A204.1 (cell line): ENCODE measurements around the gene TOP3A.
"Not testable (repeated sequence)": the region's sequence is repeated elsewhere in the genome, so short reads cannot be mapped to it uniquely, and the experiment has no call there.

Experiments used
- FAIRE-seq: peaks from 2 replicates; lab custom pipeline; 2012; peaks lifted over from hg19 to GRCh38; lab: Jason Lieb, UNC

Gene TOP3A

GRCh38 chr17:18324140-18325050, 9.6 kb upstream of the TOP3A start:
- FAIRE-seq, result no peak

DNA sequence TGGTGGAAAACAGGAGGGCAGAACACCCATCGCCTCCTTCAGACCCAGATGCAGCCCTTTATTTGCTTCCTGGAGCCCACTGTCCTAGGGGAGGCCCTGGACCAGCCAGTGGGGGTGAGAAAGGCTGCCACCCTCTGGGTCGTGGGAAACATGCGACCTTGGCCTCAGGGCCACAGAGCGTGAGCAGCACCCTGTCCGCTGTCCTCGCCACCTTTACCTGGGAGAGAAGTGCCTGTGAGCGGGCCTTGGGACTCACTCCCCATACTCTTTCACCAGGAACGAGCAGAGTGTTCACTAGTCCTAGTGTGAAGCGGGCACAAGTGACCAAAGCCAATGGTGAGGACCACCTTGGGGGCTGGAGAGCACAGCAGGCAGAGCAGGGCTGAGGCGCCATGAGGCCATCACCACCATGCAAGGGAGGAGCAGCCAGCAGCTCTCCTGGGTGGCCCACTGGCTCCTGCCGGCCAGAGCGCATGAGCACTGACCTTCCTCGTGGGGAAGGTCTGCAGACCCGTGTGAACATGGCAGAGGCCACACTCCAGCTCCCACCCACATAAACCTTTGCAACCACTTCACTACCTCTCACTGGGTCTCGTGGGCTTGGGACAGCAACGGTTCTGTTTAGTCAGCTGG, 8.8 kb upstream of the TOP3A start:
- FAIRE-seq, result no peak

GRCh38 chr17:18323007-18323406, 8.2 kb upstream of the TOP3A start:
- FAIRE-seq, result no peak

GRCh38 chr17:18322522-18322921, 7.7 kb upstream of the TOP3A start:
- FAIRE-seq, result no peak

GRCh38 chr17:18321309-18321708, 6.5 kb upstream of the TOP3A start:
- no peak for FAIRE-seq

DNA sequence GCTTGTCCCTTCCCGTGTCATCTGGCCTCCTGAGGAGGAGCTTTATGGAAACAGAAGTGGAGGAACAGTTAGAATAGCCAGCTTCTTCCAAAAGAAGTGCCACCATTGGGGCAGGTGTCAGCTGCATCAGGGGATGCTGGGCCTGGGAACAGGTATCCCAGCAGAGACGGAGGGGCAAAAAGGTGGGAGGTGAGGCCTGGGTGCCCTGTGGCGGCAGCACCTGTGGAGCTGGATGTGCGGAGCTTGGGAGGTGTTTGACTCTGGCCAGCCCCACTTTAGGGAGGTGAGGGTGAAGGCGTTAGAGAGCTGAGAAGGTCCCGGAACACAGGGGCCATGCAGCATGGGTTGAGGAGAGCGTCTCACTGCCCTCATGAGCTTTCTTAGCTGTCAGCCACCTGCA, 5.5 kb upstream of the TOP3A start:
- no peak for FAIRE-seq

DNA sequence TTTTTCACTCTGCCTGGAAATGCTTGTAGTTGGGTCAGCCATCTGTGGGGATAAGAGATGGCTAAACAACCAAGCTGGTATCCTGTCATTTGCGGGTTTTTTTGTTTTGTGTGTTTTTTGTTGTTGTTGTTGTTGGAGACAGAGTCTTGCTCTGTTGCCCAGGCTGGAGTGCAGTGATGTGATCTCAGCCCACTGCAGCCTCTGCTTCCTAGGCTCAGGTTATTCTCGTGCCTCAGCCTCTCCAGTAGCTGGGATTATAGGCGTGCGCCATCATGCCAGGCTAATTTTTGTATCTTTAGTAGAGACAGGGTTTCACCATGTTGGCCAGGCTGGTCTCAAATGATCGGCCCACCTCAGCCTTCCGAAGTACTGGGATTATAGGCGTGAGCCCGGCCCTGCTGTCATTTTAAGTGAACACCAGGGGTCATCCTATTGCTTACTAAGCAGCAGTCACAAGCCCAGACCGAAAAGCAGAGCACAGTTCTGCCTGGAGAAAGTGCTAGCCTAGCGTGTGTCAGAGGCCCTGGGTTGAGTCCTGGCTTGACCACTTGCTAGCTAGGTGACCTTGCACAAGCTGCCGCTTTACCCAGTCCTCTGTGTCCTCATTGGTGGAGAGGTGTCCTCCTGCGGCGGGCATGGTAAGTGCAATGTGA, 4.9 kb upstream of the TOP3A start:
- FAIRE-seq, result no peak

DNA sequence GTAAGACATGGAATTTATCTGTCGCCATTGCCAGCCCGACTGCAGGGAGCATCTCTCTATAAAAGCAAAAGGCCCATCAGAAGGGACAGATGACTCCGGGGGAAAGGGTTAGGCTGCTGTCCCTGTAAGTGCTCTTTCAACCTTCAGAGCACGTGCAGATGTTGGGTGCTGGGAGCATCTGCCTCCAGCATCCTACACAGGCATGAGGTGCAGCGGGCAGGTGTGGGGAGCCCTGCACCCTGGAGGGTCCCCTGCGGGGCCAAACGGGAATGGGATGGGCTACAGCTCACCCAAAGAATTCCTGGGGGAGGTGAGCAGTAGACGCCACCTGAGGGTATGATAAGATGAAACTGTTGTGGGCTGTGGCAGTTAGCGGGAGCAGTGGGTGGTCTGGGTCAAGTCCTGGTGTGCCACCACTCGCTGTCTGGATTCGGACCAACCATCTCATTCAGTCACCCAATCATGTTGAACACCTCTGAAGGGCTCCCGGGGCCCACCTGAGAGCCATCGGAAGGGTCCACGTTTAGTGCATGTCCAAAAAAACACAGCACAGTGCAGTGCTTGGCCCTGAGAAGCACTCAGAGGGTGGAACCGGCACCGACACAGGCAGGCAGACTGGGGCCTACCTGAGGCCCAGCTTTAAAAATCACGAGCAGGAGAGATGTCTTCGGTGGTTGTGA, 4.1 kb upstream of the TOP3A start:
- FAIRE-seq, result no peak

DNA sequence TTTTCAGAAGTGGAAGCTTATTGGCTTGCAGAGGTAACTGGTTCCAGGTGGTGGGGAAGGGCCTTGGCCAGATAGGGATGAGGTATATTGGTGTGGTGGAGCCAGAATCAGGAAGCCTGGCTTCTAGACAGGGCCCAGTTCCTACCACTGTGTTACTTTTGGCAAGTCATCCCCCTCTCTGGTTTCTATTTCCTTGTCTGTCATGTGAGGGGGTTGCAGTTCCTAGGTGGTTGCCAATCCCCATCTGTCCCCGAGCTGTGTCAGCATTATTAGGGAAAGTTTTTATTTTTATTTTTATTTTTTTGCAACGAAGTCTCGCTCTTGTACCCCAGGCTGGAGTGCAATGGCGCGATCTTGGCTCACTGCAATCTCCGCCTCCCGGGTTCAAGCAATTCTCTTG, 3.3 kb upstream of the TOP3A start:
- no peak for FAIRE-seq

GRCh38 chr17:18315961-18316360, 1.2 kb upstream of the TOP3A start:
- no peak for FAIRE-seq

DNA sequence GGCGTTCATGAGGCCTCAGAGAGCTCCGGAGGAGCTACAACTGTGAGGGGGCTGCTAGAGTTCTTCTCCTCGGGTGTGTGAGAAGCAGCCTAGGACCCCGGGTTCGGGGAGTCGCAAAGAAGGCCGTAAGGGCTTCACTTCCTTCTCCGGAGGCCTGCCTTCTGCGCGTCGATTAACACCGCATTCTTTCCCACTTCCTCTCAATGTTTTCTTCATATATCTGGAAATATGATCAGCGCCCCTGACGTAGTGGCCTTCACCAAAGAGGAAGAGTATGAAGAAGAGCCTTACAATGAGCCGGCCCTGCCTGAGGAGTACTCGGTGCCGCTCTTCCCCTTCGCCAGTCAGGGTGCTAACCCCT, 748 bp upstream of the TOP3A start:
- FAIRE-seq, result no peak

DNA sequence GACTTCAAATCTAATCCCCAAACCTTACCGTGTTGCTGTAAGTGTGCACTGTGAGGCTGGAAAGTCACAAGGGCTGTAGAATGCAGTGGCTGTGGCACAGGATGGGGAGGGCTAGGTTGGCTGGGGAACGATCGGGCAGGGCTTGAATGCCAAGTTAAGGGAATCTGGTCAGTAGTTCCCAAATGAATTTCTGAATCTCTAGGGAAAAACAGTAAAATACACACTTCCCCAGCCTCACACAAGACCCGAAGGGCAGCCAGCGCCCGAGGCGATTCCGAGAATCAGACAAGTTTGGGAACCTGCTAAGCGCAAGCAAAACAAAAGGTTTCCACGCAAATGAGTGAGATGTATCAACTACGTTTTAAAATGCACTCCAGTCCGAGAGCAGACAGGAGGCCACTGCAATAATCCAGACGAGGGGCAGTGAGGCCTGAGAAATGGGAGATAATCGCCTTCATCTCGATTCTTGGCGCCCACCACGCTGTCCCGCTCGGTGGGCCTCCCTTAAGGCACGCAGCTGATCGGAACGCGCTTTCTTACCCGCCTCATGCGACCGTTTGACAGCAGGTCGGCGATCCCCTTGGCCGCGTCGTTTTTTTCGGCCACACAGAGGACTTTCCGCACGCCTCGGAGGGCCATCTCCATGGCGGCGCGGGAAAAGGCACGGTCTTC, 599 bp downstream of the TOP3A start:
- FAIRE-seq, result no peak

- FAIRE-seq, result no peak
Observed at GRCh38 chr17:18309202-18309601, 5.6 kb downstream of the TOP3A start.

GRCh38 chr17:18303206-18303605, 11.6 kb downstream of the TOP3A start:
- FAIRE-seq, result not testable (repeated sequence)

DNA sequence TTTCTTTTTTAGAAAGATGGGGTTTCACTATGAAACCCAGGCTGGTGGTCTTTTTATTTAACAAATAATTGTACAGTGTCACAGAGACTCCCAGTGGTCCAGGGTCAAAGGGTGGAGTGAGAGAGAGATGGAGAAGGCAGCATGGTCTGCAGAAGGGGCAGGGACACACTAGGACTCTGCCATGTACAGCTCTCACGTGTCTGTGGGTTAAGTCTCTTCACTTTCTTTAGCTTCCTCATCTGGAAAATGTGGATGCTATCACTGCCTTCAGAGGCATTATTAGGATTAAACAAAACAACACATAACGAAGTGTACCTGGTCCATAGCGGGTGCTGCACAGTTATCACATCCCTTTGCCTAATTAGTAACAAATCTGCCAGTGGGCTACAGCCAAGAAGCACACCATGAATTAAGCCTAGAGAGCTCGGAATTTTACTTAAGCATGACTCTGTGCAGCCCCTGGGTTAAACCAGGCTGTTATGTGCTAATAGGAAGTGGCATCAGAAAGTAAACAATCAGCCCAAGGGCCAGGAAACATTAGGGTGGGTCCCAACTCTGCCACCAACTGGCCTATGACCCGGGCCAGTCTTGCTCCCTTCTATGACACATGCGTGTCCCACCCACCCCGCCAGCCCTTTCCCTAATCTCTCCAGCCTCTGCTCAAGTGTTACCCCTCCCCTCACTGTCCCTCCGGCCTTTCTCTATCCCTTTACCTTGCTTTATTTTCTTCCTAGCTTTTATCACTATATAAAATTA, 13.9 kb downstream of the TOP3A start:
- FAIRE-seq, result no peak

DNA sequence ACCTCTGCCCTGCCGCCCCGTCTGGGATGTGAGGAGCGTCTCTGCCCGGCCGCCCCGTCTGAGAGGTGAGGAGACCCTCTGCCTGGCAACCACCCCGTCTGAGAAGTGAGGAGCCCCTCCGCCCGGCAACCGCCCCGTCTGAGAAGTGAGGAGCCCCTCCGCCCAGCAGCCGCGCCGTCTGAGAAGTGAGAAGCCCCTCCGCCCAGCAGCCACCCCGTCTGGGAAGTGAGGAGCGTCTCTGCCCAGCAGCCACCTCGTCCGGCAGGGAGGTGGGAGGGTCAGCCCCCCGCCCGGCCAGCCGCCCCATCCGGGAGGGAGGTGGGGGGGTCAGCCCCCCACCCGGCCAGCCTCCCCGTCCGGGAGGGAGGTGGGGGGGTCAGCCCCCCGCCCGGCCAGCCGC, 16.7 kb downstream of the TOP3A start:
- not testable (repeated sequence) for FAIRE-seq

DNA sequence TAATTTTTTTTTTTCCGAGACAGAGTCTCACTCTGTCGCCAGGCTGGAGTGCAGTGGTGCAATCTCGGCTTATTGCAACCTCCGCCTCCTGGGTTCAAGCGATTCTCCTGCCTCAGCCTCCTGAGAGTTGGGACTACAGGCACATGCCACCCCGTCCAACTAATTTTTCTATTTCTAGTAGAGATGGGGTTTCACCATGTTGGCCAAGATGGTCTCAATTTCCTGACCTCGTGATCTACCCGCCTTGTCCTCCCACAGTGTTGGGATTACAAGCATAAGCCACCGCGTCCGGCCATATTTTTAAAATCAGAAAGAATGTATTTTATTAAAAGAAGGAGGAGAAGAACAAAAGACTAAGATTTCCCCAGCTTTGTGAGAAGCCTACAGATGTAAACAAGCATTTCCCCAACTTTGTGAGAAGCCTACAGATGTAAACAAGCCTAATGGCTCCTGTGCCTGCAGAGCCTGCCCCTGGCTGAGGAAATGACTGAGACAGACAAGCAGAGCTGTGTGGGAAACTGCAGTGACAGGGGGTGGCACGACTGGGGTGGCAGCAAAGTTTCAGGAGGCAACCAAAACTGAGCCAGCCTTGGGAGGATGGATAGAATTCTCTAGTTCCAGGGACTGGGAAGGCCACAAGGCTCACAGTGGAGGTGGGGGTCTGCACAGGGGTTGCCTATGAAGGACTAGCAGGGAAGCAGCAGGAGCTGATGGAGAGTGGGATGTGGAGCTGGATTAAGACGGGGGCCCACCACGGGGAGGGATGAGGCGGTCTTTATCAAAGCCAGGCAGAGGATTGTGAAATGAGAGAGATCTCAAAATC, 22.9 kb downstream of the TOP3A start:
- no peak for FAIRE-seq

DNA sequence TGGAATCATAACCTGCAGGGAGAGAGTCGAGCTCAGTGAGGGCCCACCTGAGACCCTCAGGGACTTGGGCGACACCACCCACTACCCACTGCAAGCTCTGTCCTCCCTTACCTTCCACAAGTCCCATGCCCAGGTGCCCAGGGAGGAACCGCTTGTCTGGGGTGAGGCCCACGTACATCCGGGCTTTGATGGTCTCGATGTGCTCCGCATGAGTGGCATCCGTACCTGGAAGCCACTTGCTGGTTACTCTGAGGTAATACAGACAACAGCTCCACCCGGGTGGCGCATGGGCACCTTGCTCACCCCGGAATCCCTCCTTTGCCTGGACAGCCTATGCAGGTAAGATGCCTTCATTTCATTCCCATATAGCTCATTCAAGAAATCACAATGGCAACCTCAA, 29.5 kb downstream of the TOP3A start:
- no peak for FAIRE-seq

DNA sequence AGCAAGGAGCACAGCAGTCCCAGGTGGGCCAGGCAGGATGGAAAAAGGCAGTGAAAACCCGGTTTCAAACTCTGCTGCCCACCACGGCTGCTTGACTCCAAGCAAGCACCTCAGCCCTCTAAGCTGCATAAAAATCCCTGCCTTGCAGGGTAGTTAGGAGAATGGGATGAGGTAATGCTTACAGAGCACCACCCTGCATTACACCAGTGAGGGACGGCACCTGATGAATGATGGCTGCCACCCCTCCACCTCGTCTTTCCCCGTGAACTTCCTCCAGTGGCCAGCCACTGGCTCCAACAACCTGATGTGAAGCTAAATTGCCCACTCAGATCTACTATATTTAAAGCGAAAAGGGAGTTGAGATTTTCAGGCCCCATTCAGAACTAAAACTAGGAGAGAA, 33.0 kb downstream of the TOP3A start:
- no peak for FAIRE-seq

DNA sequence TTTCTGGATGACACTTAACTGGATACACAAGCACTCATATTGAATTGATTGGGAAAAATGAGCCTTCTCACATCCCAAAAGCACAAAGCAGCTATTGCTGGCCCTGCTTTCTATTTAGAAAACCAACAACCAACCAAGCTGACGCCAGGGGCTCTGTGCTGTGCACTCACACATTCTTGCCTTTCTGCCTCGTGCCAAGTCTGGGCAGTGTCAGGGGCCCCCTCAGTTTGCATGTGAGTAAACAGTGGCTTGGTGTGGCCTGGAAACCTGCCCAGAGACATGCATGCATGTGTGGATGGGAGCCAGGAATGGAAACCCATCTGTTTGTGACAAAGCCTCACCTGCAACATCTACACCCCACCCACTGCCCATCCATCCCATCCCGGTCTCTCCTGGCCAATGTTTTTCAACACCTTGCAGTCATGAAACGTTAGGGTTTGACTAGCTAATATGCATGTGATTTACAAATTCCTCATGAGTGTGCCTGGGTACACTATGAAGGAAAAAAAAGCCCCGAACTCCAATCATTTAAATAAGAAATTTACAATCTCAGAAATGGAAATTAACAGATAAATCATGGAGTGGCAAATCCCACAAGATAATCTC, 33.9 kb downstream of the TOP3A start:
- FAIRE-seq, result no peak
